Measurements from ENCODE around the gene ART5.

The ART5 gene, protein sequence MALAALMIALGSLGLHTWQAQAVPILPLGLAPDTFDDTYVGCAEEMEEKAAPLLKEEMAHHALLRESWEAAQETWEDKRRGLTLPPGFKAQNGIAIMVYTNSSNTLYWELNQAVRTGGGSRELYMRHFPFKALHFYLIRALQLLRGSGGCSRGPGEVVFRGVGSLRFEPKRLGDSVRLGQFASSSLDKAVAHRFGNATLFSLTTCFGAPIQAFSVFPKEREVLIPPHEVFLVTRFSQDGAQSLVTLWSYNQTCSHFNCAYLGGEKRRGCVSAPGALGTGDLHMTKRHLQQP

DNA sequence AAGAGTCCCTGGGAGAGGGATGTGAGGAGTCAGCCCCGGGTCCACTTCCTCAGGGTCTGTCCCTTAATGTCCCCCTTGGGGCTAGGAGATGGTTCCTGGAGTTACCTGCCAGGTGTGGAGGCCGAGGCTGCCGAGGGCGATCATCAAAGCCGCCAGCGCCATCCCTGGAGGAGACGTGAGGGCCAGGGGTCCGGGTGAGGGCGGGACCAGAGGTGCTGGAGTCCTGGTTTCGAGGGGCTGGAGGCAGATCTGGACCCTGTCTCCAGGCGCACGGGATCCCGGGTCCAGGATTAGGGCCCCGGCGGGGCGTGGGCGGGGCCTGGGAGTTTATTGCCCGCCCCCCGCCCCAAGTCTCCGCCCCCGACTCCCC, at the start of gene ART5:
Gene ART5, minus strand, starts transcription at position 292 of the 370 bp plus-strand sequence. Its CDS starts 130 bp downstream, at position 162.
- DNase-seq (ENCODE audit: low read depth in 2 of 2) = no peak

DNA sequence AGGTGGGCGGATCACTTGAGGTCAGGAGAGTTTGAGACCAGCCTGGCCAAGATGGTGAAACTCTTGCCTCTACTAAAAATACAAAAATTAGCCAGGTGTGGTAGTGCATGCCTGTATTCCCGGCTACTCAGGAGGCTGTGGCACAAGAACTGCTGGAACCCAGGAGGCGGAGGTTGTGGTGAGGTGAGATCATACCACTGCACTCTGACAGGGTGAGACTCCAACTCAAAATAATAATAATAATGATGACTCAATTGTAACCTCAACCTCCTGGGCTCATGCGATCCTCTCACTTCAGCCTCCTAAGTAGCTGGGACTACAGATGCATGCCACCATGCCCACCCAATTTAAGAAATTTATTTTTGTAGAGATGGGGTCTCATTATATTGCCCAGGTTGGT, 45.0 kb upstream of the ART5 start:
- no peak for DNase-seq (ENCODE audit: low read depth in 2 of 2)

DNA sequence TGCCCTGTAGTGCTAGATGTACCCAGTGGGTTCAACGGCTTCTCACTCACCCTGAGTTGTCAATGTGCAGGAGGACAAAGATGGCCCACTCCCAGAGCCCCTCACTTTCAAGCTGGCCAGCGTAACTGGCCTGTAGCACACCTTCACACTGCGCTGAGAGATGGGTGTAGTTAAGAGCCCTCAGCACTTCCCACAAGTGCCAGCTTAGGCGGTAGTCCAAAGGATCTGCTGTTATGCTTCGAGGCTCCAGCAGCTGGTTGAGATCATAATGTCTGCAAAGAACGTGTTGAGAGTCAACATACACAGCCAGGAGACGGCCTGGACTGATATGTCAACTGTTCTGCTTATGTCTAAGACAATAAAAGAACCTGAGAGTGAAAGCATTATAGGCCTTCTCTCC, 44.1 kb upstream of the ART5 start:
- no peak for DNase-seq (ENCODE audit: low read depth in 2 of 2)

DNA sequence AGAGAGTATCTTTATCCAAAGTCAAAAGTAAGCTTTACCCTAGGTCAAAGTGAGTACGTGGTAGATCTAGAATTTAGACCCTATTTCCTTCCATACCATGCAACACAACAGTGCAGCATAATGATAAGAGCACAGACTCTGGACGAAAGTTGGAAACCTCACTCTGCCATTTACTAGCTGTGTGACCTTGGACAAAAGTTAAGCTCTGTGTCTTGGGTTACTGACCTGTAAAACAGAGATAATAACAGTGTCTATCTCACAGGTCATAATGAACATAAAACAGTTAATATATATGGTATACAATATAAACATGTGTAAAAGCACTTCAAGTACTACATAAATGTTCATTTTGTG, 43.0 kb upstream of the ART5 start:
- no peak for DNase-seq (ENCODE audit: low read depth in 2 of 2)

DNA sequence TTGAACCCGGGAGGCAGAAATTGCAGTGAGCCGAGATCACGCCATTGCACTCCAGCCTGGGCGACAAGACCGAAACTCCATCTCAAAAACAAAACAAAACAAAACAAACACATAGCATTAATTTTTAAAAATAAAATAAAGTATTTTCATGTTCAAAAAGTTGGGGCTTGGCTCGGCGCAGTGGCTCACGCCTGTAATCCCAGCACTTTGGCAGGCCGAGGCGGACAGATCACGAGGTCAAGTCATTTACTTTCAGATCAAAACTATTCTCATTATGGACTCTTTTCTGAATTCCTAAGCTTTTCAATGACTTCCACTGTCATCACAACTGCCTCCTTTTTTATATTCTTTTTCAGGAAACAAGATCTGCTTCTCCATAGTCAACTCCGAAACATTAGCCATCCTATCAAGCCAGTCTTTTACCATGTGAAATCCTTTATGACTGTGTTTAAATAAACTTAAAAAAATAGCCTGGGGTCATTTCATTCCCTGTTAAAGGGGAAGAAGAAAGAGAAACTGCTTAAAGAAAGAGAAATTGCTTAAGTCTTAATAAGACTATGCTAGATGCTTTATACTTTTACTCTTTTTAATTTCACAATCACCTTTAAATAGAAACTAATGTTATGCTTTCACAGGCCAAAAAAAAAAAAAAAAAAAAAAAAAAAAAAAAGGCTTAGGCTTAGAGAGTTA, 42.5 kb upstream of the ART5 start:
- DNase-seq (ENCODE audit: low read depth in 2 of 2) = no peak

DNA sequence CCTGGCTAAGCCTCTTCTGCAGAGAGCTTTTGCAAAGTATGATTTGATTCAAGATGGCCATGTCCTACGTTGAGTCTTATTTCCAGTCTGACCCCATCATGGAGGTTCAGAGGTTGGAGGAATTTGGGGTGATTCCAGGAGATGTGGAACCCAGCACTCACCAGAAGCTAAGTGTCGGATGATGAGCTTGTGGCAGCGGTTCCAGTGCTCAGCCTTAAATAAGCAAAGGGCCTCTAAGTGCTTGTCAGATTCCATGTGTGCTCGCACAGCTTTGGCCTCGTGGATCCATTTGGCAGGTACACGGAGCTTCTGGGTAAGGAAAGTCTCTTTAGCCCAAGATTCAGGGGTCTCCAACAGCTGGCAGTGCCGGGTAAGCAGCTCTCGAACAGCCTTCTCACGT, 41.2 kb upstream of the ART5 start:
- DNase-seq (ENCODE audit: low read depth in 2 of 2) = no peak

DNA sequence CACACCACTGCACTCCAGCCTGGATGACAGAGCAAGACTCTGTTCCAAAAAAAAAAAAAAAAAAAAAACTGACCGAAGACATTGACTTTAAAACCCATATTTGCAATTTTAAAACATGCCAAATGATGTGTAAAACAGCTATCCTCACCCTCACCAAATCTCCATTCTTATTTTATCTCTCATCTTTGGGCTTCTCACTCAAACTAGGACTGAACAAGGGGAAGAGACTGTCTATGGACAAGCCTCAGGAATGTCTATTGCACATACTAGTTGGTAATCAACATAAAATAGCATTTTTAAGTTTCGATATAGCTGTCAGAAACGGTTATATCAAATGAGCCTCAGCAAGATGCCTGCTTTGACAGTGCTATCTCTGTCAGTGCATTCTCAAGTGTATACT, 37.3 kb upstream of the ART5 start:
- no peak for DNase-seq (ENCODE audit: low read depth in 2 of 2)

DNA sequence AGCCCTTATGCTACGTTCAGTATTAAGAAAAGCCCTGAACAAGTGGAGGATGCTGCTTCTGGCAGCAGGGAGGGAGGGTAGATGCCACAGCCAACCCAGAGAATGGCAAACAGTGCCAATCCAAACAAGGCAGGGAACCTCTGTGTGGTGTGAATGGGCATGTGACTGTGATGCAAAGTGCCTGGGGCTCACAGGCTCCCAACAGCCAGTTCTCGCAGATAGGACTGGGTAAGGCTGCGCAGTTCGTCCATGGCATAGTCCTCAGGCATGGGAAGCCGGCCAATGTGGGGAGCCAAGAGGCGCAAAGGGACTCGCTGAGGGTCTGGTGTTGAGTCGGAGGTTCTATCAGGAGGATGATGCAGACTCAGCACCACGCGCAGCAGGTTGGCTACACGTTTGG, 34.2 kb upstream of the ART5 start:
- no peak for DNase-seq (ENCODE audit: low read depth in 2 of 2)

DNA sequence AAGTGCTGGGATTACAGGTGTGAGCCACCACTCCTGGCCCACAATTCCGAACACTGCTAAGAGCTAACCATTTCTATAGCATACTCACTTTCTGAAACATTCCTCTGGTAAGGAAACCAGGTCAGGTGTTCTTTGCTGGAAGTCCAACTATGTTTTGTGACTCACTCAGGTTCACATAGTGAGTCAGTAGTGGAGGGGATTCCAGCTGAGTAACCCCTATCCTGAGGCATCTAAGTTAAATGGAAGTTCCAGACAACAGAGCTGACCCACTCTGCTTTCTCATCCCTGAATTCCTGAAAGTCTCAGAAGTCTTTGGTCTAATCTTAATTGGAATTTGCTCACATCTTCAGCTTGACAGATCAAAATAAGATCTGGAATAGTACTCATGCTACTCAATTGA, 32.4 kb upstream of the ART5 start:
- no peak for DNase-seq (ENCODE audit: low read depth in 2 of 2)

DNA sequence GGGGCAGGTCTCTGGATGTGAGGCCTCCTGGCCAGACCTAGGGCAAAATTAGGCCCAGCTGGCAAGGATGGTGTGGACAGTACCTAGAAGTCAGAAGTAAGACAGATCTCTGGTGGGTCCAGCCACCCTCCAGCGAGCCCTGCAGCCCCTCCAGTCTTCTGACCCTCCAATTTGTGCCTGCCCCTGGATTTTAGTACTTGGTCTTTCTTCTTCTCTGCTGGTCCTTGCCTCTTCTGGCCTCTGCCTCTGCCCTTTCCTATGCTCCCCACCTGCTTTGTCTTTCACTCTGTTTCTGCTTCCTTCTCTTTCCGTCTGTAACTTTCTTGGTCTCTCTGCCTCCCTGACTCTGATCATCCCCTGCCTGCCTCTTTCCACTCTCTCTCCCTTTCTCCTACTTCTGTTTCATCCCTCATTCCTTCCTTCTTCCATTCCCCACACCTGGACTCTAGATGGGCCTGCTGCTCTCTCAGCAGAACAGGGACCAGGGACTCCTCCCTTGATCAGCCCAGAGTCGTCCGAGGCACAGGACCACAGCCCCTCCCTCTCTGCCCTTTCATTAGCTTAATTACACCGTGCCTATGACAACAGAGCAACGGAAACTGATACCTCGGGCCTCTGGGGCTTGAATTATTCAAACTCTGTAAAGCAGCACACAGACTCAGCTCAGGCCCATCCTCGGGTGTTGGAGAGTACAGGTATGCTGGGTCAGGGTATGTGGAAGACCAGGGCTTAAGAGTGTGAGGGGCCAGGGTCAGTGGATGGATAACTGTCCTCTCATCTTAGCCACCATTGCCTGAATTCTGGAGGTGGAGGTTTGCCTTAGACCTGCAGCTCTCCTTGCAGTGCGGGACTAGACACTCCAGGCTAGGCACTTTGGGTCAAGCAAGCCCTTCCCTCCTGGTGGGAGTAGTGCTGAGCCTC, 29.8 kb upstream of the ART5 start, which contains the start of gene CHRNA10:
Gene CHRNA10, minus strand, starts transcription at position 51 of the 921 bp plus-strand sequence. CDS start 72 bp downstream, outside the sequence.
- DNase-seq (ENCODE audit: low read depth in 2 of 2) = no peak

DNA sequence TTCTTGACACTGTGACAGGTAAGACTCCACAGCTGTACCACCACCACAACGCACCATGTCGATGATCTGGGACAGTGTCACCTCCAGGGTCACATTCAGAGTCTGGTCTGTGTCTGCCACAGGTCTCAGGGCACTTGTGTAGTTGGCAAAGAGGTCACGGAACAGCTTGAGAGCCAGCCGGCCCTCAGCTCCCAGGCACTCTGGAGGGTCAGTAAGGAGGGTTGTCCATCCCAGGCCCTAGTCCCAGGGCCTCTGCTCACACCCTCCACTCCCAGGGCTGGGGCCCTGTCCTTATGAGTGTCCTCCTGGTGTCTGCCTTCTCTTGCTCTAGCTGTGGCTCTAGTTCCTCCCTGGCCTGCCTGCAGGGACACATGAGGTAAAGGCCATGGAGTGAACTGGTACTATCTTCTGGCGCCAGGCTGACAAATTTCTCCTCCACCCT, 28.0 kb upstream of the ART5 start:
- no peak for DNase-seq (ENCODE audit: low read depth in 2 of 2)

DNA sequence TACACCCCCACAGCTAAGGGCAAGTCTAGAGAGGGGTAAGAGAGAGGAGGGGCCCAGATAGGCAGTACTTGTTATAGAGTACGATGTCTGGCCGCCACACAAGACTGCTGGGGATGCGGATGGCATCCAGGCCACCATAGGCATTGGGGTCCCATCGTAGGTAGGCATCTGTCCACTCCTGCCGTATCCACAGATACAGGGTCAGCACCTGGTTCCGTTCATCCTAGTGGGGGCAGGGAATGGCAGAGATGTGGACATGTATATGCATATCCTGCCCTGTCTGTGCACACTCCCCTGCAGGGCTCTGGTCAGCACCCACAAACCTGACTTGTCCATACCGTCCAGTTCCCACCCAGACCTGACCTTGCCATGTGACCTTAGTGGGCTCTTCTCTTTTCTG, 27.3 kb upstream of the ART5 start:
- no peak for DNase-seq (ENCODE audit: low read depth in 2 of 2)

DNA sequence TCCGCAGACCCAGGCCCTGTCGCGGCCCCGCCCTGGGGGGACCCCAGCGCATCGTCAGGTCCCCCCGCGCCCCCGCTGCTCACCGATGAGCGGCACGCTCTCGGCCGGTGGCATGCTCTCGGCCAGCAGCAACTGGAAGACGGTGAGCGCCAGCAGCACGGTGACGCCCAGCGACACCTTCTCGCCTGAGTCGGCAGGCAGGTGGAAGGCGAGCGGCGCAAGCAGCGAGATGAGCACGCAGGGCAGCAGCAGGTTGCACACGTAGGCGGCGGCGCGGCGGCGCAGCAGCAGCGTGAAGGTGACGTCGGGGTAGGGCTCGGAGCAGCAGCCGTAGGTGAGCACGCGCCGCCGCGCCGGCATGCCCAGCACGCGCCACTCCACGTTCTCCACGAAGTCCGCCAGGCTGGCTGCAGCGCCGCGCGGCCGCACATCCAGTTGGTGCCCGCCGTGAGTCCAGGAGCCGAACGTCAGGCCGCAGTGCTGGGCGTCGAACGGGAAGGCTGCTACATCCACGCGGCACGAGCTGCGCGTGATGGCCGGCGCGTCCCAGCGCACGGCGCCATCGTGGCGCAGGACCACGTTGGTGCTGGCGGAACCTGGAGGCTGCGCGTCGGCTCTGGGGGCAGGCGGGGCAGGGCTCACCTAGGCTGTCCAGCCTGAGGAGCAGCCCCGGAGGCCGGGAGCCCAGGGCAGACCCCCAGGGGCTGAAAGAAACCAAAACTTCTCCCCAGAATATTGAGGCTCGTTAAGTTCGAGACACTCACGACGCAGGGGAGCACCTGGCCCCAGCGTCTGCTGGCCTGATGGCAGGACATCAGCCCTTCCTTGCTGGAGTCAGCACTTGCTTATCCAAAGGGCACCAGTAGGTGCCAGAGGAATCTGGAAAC, 25.6 kb upstream of the ART5 start:
- DNase-seq (ENCODE audit: low read depth in 2 of 2) = no peak

DNA sequence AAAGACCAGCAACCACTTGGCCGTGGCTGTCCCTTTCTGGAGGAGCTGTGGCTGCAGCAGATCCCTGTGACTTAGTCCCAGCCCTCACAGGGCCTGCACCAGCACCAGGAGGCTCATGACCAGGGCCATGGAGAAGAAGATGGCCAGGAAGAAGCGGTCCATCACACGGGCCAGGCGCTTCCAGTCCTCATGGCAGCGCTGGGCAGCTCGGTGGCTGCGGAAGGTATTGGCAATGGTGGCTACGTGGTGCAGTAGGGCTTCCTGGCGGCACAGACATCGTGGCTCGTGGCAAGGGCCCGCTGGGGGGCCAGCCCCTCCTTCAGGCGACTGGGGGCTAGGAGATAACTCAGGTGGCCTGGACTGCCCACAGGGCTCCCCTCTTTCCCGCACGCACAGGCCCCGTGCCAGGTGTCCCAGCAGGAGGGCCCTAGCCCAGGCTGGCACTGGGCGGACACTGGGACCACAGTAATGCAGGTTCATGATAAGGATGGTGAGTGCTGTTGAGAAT, 24.3 kb upstream of the ART5 start:
- DNase-seq (ENCODE audit: low read depth in 2 of 2) = no peak

DNA sequence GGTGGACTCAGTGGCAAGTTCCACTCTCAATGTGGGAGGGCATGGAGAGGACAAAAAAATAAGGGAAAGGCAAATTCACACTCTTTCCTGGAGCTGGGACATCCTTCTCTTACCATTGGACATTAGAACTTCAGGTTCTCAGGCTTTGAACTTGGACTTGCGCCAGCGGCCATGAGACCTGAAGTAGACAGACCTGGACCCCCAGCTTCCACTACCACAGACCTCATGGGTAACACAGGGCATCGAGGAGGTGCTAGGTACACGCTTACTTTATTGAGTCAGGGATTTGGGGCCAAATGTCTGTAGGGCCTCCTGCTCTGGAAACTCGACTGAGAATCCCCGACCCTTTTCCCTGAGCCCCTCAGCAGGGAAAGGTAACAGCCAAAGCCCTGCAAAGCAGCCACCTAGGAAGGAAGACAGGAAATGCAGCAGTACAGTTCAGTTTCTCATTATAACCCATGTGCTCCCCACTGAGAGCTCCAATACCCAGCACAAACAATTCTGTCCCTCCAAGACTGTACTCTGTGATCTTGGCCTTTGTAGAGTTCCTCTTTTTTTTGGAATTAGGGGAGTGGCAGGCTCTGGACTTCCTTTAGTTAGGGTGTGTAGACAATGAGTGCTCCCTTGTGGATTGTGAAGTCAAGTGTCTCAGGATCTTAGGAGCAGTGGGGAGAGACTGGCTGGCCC, 23.7 kb upstream of the ART5 start:
- no peak for DNase-seq (ENCODE audit: low read depth in 2 of 2)

DNA sequence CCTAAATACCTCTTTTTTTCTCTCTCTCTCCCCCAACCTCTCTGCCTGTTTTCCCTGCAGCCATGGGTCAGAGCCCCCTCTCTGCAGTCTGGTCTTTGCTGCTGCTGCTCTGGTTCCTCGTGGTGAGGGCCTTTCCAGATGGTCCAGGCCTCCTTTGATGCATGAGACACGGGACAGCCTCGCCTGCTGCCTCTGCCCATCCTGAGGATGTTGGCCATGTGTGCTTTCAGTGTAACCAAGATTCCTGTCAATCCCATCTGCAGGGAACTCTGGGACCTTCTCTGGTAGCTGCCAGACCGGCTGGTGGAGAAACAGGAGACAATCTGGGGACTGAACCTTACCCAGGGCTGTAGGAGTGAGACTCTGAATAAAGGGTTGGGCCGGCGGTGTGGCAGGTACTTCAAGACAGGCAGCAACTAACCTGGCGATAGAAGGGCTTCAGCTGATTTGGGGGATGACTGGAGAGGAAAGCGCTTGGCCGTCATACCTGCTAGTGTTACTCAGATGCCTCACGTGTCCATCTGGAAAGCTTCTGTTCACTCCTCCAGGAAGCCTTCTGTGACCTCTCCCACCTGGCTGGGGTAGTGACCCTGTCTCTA, 22.3 kb upstream of the ART5 start:
- no peak for DNase-seq (ENCODE audit: low read depth in 2 of 2)

DNA sequence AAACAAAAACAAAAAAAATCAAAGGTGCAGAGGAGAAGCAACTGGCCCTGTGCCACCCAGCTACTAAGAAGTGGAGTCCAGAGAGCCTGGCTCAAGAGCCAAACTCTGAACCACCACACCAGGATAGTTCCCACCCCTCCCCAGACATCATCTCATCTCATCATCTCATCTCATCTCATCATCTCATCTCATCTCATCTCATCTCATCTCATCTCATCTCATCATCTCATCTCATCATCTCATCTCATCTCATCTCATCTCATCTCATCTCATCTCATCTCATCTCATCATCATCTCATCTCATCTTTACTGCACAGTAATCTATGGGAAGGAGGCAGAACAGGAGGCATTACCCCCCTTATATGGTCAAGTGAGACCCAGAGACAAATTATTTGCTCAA, 21.1 kb upstream of the ART5 start:
- no peak for DNase-seq (ENCODE audit: low read depth in 2 of 2)

DNA sequence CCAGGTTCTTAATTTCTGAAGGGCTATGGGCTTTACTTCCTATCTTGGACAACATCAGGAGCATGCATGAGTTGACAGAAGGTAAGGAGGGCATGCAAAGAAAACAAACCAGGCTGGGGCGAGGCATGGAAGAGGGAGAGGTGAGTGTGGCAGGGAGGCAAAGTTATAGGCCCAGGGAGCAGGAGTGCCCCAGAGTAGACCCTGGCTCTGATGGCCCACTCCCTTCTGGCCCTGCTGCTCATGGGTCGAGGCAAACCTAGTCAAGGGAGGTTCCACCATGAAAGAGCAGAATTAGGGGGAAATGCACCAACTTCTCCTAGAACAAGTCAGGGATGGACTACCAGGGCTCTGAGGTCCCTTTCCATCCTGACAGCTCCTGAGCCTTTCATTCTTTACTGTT, 19.2 kb upstream of the ART5 start:
- DNase-seq (ENCODE audit: low read depth in 2 of 2) = no peak

DNA sequence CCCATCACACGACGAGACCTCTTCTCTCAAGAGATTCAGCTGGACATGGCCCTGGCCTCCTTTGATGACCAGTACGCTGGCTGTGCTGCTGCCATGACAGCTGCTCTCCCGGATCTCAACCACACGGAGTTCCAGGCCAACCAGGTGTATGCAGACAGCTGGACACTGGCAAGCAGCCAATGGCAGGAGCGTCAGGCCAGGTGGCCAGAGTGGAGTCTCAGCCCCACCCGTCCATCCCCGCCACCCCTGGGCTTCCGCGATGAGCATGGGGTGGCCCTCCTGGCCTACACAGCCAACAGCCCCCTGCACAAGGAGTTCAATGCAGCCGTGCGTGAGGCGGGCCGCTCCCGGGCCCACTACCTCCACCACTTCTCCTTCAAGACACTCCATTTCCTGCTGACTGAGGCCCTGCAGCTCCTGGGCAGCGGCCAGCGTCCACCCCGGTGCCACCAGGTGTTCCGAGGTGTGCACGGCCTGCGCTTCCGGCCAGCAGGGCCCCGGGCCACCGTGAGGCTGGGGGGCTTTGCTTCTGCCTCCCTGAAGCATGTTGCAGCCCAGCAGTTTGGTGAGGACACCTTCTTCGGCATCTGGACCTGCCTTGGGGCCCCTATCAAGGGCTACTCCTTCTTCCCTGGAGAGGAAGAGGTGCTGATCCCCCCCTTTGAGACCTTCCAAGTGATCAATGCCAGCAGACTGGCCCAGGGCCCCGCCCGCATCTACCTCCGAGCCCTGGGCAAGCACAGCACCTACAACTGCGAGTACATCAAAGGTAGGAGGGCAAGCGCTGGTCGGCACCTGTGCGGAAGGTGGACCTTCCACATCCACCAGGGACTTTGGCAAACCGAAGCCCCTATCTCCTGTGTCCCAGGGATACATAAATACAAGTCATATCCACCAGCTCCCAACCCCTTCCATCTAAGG, 18.1 kb upstream of the ART5 start:
- DNase-seq (ENCODE audit: low read depth in 2 of 2) = no peak
